GM19452 (cell line): ENCODE measurements around the gene ALKBH6.

Experiments used
- ATAC-seq: cut with Tn5 transposase; IDR thresholded peaks from one replicate; pipeline ENCODE4 v1.9.1; 2021; ENCODE audit not compliant: unreplicated experiment

The ALKBH6 gene

GRCh38 chr19:35960432-35960972 is 53.5 kb downstream of the ALKBH6 start:
- no peak for ATAC-seq

- no peak for ATAC-seq
Measured at GRCh38 chr19:35959968-35960320, 54.1 kb downstream of the ALKBH6 start.
